OCI-LY1 (cell line): ENCODE measurements around the gene ADARB2.

Experiments
- CTCF ChIP-seq: fragments of 200-600 bp; sonication (generic), shearing (Covaris generic); IDR thresholded peaks from 2 replicates; pipeline ENCODE4 v1.5.1; 2017; ENCODE audit warnings: mild to moderate bottlenecking, antibody characterized with exemption, low read length, moderate library complexity, mixed read lengths
- EZH2 ChIP-seq: fragments of 200-600 bp; sonication (generic), shearing (Covaris generic); IDR thresholded peaks from 2 replicates; pipeline ENCODE4 v1.8.0; 2017; ENCODE audit warnings: borderline replicate concordance, mixed run types, mild to moderate bottlenecking, antibody characterized with exemption, low read length, moderate library complexity, mixed read lengths

GRCh38 chr10:1133495-1134045 is 603.8 kb downstream of the ADARB2 start:
- no peak for TF ChIP-seq EZH2
- TF ChIP-seq CTCF = no peak
